Omental fat pad (tissue), 4 donors: ENCODE results near the gene PLXDC2. TPM values are rescaled to one million over a fixed set of nuclear protein-coding genes. Genes with fewer than 3 reads are reported as not detected.

Source experiments
- ATAC-seq: fragments of 150-250 bp; one replicate; pipeline ENCODE4 v1.9.1; 2016; ENCODE audit warnings: mild to moderate bottlenecking, moderate library complexity; ENCODE audit not compliant: low FRiP score
- DNase-seq: peaks from one replicate; pipeline ENCODE4 v3.0.0-alpha.2; 2019; ENCODE audit warnings: low spot score
- total RNA-seq, 4 donors: library from RNA; depleted of rRNA; stranded (reverse); fragments of >200 nt; gene quantifications; one replicate each; pipeline ENCODE4 v1.1.0, GENCODE V29; 2016
- TF ChIP-seq, protein P1 (sequence below), 3 donors: fragments of 450-650 bp; IDR thresholded peaks; one replicate each; pipeline ENCODE4 v1.5.1; 2016 to 2017; ENCODE audit warnings: antibody characterized with exemption in 3 of 3, mild to moderate bottlenecking in 3 of 3, moderate library complexity in 2 of 3

PLXDC2 gene
- total RNA-seq, 4 donors from 2014 or later: 54.0 to 79.9 (median 65.9) TPM

- ATAC-seq (no peak), DNase-seq (no peak)
- TF ChIP-seq, protein P1, sequence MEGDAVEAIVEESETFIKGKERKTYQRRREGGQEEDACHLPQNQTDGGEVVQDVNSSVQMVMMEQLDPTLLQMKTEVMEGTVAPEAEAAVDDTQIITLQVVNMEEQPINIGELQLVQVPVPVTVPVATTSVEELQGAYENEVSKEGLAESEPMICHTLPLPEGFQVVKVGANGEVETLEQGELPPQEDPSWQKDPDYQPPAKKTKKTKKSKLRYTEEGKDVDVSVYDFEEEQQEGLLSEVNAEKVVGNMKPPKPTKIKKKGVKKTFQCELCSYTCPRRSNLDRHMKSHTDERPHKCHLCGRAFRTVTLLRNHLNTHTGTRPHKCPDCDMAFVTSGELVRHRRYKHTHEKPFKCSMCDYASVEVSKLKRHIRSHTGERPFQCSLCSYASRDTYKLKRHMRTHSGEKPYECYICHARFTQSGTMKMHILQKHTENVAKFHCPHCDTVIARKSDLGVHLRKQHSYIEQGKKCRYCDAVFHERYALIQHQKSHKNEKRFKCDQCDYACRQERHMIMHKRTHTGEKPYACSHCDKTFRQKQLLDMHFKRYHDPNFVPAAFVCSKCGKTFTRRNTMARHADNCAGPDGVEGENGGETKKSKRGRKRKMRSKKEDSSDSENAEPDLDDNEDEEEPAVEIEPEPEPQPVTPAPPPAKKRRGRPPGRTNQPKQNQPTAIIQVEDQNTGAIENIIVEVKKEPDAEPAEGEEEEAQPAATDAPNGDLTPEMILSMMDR (IDR thresholded peaks at IDR 0.05): no peak
These were observed 399.4 kb downstream of the PLXDC2 start for GRCh38 chr10:20215547-20216152.

DNA sequence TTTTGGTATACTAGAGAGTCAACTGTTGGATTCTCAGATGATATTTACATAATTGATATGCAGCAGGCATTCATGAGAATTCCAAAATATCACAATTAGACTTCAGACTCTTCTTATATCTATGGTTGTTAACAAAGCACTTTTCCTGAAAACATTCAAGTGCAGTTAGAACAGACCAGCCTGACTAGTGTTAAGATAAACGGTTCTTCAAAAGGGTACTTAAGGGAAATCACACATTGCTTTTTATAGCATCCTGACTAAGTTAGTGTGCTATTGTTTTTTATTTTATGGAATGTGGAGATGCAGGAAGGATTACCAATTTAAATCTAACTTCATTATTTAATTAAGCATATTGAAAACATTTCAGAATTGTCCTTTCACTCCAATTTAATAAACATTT is 405.1 kb downstream of the PLXDC2 start:
- TF ChIP-seq, protein P1 (IDR thresholded peaks at IDR 0.05): no peak
- no peak for DNase-seq
- ATAC-seq: no peak

DNA sequence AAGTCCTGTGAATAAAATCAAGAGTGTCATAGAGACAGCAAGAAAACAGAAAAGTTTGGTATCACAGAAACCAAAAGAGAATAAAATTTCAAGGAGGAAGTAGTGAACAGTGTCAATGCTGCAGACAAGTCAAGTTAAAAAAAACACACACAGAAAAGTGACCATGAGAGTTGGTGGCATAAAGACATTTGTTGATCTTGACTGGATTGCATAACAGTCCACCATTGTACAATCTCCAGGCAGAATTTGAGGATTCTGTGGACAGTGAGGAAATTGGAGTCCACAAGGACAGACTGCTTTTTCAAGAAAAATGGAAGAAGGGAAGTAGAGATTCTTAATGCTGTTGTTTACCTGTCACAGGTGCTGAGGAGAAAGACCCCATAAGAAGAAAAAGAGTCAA is 412.5 kb downstream of the PLXDC2 start:
- ATAC-seq (no peak), DNase-seq (no peak)
- TF ChIP-seq, protein P1 (IDR thresholded peaks at IDR 0.05): no peak

- no peak for ATAC-seq
- TF ChIP-seq, protein P1 (IDR thresholded peaks at IDR 0.05): no peak
- DNase-seq: no peak
These were observed 416.0 kb downstream of the PLXDC2 start for GRCh38 chr10:20232079-20232705.

DNA sequence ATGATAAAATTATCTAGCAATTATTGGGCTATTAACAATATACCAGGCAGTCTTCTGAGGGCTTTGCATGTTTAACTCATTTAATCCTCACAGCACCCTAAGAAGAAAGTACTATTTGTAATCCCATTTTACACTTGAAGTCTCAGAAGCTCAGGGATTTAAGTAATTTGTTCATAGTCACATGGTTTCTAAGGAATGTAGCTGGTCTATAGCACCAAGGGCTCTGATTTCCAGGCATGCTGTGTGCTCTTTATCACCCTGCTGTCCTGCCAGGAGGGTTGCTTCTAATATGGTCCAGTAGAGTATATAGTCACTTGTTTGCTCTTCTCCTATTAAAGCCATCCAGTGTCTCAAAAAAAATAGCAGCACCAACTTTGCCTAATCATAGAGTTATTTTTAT is 417.2 kb downstream of the PLXDC2 start:
- no peak for DNase-seq
- ATAC-seq: no peak
- TF ChIP-seq, protein P1 (IDR thresholded peaks at IDR 0.05): no peak

- DNase-seq (no peak), ATAC-seq (no peak)
- TF ChIP-seq, protein P1 (IDR thresholded peaks at IDR 0.05): no peak
These were observed 418.3 kb downstream of the PLXDC2 start for GRCh38 chr10:20234579-20234978.

- ATAC-seq (no peak), DNase-seq (no peak)
- TF ChIP-seq, protein P1 (IDR thresholded peaks at IDR 0.05): no peak
These were observed 420.9 kb downstream of the PLXDC2 start for GRCh38 chr10:20237091-20237570.
